ENCODE data around the gene KDM4C. TPM values are rescaled to one million over a fixed set of nuclear protein-coding genes. Genes with fewer than 3 reads are reported as not detected.

KDM4C gene
- total RNA-seq, 1 donor, result 50.7 TPM

GRCh38 chr9:6758498-6759184 is 868 bp downstream of the KDM4C start:
- no peak for TF ChIP-seq CTCF (IDR thresholded peaks at IDR 0.05; ENCODE audit: extremely low read depth, low read depth, low read length)
- H2AFZ ChIP-seq (ENCODE audit: low read length), result peak overlapping the region; percentile 87
- H3K36me3 ChIP-seq (ENCODE audit: insufficient read depth, low read length), result no peaks in the 10 kb centered on the region
- peak; percentile 83 for DNase-seq (ENCODE audit: insufficient read length, low spot score, missing footprints)
- H3K4me2 ChIP-seq (ENCODE audit: insufficient read depth, low read length), result peak overlapping the region; percentile 92
- peaks cover 23% of the 10 kb centered on the region for H4K20me1 ChIP-seq (ENCODE audit: insufficient read depth, low read length)
- no peaks in the 10 kb centered on the region for H3K27me3 ChIP-seq (ENCODE audit: insufficient read depth, low read length)
- no peaks in the 10 kb centered on the region for H3K9me3 ChIP-seq (ENCODE audit: low read depth, low read length)
- H3K79me2 ChIP-seq (ENCODE audit: insufficient read depth, low read length), result peaks cover 50% of the 10 kb centered on the region
- H3K4me3 ChIP-seq (ENCODE audit: insufficient read depth, low read length), result peak overlapping the region; percentile 99
- peaks cover 14% of the 10 kb centered on the region for H3K4me1 ChIP-seq (ENCODE audit: insufficient read depth, low read length)
- peak overlapping the region; percentile 98 for H3K27ac ChIP-seq (ENCODE audit: low read depth, low read length)

- H3K27me3 ChIP-seq (ENCODE audit: insufficient read depth, low read length), result no peaks in the 10 kb centered on the region
- peaks cover 57% of the 10 kb centered on the region for H3K79me2 ChIP-seq (ENCODE audit: insufficient read depth, low read length)
- H3K4me1 ChIP-seq (ENCODE audit: insufficient read depth, low read length), result peaks cover 14% of the 10 kb centered on the region
- no peaks in the 10 kb centered on the region for H3K36me3 ChIP-seq (ENCODE audit: insufficient read depth, low read length)
- H4K20me1 ChIP-seq (ENCODE audit: insufficient read depth, low read length), result peaks cover 29% of the 10 kb centered on the region
- no peaks in the 10 kb centered on the region for H3K9me3 ChIP-seq (ENCODE audit: low read depth, low read length)
- peak overlapping the region; percentile 99 for H3K4me3 ChIP-seq (ENCODE audit: insufficient read depth, low read length)
- peak overlapping the region; percentile 98 for H3K27ac ChIP-seq (ENCODE audit: low read depth, low read length)
- peak overlapping the region; percentile 92 for H3K4me2 ChIP-seq (ENCODE audit: insufficient read depth, low read length)
- DNase-seq (ENCODE audit: insufficient read length, low spot score, missing footprints), result peak; percentile 89
- TF ChIP-seq CTCF (IDR thresholded peaks at IDR 0.05; ENCODE audit: extremely low read depth, low read depth, low read length), result no peak
- H2AFZ ChIP-seq (ENCODE audit: low read length), result peak overlapping the region; percentile 87
Measured at GRCh38 chr9:6759185-6759977, 1.6 kb downstream of the KDM4C start.

- Histone ChIP-seq H3K79me2 (ENCODE audit: insufficient read depth, low read length) (peaks cover 76% of the 10 kb centered on the region), H3K27ac (ENCODE audit: low read depth, low read length) (no peak overlapping the region), H3K4me2 (ENCODE audit: insufficient read depth, low read length) (no peak overlapping the region), H3K9me3 (ENCODE audit: low read depth, low read length) (no peaks in the 10 kb centered on the region), H4K20me1 (ENCODE audit: insufficient read depth, low read length) (peaks cover 39% of the 10 kb centered on the region), H3K36me3 (ENCODE audit: insufficient read depth, low read length) (no peaks in the 10 kb centered on the region), H3K4me1 (ENCODE audit: insufficient read depth, low read length) (peaks cover 14% of the 10 kb centered on the region), H3K27me3 (ENCODE audit: insufficient read depth, low read length) (no peaks in the 10 kb centered on the region), H3K4me3 (ENCODE audit: insufficient read depth, low read length) (no peak overlapping the region), H2AFZ (ENCODE audit: low read length) (no peak overlapping the region)
- no peak for DNase-seq (ENCODE audit: insufficient read length, low spot score, missing footprints)
- no peak for TF ChIP-seq CTCF (IDR thresholded peaks at IDR 0.05; ENCODE audit: extremely low read depth, low read depth, low read length)
Measured at GRCh38 chr9:6761306-6761705, 3.5 kb downstream of the KDM4C start.

- H3K4me2 ChIP-seq (ENCODE audit: insufficient read depth, low read length), result no peak overlapping the region
- H3K27ac ChIP-seq (ENCODE audit: low read depth, low read length), result no peak overlapping the region
- no peaks in the 10 kb centered on the region for H3K27me3 ChIP-seq (ENCODE audit: insufficient read depth, low read length)
- H3K79me2 ChIP-seq (ENCODE audit: insufficient read depth, low read length), result peaks cover 91% of the 10 kb centered on the region
- TF ChIP-seq CTCF (IDR thresholded peaks at IDR 0.05; ENCODE audit: extremely low read depth, low read depth, low read length), result no peak
- peaks cover 46% of the 10 kb centered on the region for H4K20me1 ChIP-seq (ENCODE audit: insufficient read depth, low read length)
- no peaks in the 10 kb centered on the region for H3K9me3 ChIP-seq (ENCODE audit: low read depth, low read length)
- H3K4me1 ChIP-seq (ENCODE audit: insufficient read depth, low read length), result peaks cover 9% of the 10 kb centered on the region
- no peaks in the 10 kb centered on the region for H3K36me3 ChIP-seq (ENCODE audit: insufficient read depth, low read length)
- H3K4me3 ChIP-seq (ENCODE audit: insufficient read depth, low read length), result no peak overlapping the region
- DNase-seq (ENCODE audit: insufficient read length, low spot score, missing footprints), result no peak
- no peak overlapping the region for H2AFZ ChIP-seq (ENCODE audit: low read length)
Measured at GRCh38 chr9:6763244-6763643, 5.5 kb downstream of the KDM4C start.

Data from osteoblast (primary cell).